Measurements from ENCODE around the gene UPK1B. TPM values are rescaled to one million over a fixed set of nuclear protein-coding genes. Genes with fewer than 3 reads are reported as not detected.
"Not testable (repeated sequence)": the region's sequence is repeated elsewhere in the genome, so short reads cannot be mapped to it uniquely, and the experiment has no call there.

The UPK1B gene
- total and polyA plus RNA-seq, 11 donors, result 20.4 TPM; not detected in 10

DNA sequence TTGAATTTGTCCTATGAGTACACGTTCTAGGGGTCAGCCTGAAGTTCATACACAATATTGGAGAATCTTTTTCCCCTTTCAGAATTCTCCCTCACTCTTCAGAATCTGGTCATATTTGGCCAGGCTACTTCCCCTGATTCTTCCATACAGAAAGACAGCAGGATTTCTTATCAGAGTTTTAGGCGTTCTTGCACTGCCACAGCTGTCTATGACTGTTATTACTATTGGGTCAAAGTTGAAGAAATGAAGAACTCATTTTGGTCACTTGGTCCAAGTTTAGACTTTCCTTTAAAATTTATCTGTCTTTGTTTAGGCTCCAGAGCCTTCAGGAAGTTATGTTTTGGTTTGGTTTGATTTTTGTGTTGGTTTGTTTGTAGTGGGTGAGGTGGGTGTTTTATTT is 15.4 kb upstream of the UPK1B start:
- 56 to 72% (median 60%) methylated on average over 2 of the region's 2 CpGs for WGBS, 4 donors
- no peaks in the 10 kb centered on the region for H3K27me3 ChIP-seq
- no peak for TF ChIP-seq POLR2A (IDR thresholded peaks at IDR 0.05)
- TF ChIP-seq, protein P1, sequence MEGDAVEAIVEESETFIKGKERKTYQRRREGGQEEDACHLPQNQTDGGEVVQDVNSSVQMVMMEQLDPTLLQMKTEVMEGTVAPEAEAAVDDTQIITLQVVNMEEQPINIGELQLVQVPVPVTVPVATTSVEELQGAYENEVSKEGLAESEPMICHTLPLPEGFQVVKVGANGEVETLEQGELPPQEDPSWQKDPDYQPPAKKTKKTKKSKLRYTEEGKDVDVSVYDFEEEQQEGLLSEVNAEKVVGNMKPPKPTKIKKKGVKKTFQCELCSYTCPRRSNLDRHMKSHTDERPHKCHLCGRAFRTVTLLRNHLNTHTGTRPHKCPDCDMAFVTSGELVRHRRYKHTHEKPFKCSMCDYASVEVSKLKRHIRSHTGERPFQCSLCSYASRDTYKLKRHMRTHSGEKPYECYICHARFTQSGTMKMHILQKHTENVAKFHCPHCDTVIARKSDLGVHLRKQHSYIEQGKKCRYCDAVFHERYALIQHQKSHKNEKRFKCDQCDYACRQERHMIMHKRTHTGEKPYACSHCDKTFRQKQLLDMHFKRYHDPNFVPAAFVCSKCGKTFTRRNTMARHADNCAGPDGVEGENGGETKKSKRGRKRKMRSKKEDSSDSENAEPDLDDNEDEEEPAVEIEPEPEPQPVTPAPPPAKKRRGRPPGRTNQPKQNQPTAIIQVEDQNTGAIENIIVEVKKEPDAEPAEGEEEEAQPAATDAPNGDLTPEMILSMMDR (IDR thresholded peaks at IDR 0.05), result no peak
- H3K4me3 ChIP-seq, result no peak overlapping the region
- no peak overlapping the region for H3K27ac ChIP-seq
- H3K9me3 ChIP-seq, result peaks cover 0 to 25% (median 14%) of the 10 kb centered on the region in 12 donors
- intact Hi-C loops (cut with DNase I), result no loop called here
- ATAC-seq (no peak), DNase-seq (no peak)
- H3K36me3 ChIP-seq, result no peaks in the 10 kb centered on the region
- H3K4me1 ChIP-seq, result no peaks in the 10 kb centered on the region

DNA sequence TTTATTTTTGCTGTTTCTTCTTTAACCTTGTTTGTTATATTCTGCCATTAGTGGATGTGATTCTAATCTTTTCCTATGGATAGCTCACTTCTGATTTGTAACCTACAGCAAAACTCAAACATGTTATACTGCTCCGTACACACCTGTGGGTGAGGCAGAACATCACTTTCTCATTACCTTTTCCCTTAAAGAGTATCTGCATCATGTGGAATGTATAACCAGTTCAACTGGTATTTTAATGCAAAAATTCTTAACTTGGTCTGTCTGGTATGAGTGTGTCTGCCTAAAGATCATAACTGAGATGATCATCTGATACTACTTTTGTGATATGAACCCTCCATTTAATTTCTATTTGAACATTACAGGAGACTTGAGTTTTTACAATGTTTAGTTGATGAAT is 13.0 kb upstream of the UPK1B start:
- TF ChIP-seq, protein P1 (IDR thresholded peaks at IDR 0.05), result no peak
- TF ChIP-seq POLR2A (IDR thresholded peaks at IDR 0.05), result no peak
- Histone ChIP-seq H3K36me3 (no peaks in the 10 kb centered on the region), H3K27ac (no peak overlapping the region), H3K27me3 (no peaks in the 10 kb centered on the region), H3K4me3 (no peak overlapping the region), H3K9me3 (peaks cover 0 to 8% (median 0%) of the 10 kb centered on the region in 12 donors), H3K4me1 (no peaks in the 10 kb centered on the region)
- DNase-seq, result no peak
- intact Hi-C loops (cut with DNase I), result no loop called here
- 49 to 98% (median 95%) methylated on average over 1 of the region's 1 CpG for WGBS, 4 donors
- no peak for ATAC-seq

DNA sequence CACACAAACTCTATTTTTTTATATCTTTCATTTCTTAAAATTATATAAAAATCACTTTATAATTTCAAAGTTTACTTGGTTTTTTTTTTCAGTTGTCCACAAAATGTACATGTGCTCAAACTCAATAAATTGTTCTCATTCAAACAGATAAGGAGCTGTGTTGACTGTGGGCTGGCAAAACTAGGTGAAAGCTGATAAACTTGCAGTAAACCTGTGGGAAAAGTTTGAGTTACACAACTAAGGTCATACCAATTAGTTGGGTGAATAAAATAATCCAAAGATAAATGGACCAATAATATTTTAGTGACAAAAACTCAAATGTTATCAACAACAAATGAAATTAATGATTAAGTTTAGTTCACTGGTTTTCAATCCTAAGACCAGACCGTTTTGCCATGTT is 12.6 kb upstream of the UPK1B start:
- Histone ChIP-seq H3K9me3 (peaks cover 0 to 8% (median 0%) of the 10 kb centered on the region in 12 donors), H3K27me3 (no peaks in the 10 kb centered on the region), H3K4me1 (no peaks in the 10 kb centered on the region), H3K36me3 (no peaks in the 10 kb centered on the region), H3K27ac (no peak overlapping the region), H3K4me3 (no peak overlapping the region)
- TF ChIP-seq, protein P1 (IDR thresholded peaks at IDR 0.05), result no peak
- TF ChIP-seq POLR2A (IDR thresholded peaks at IDR 0.05), result no peak
- DNase-seq (no peak), ATAC-seq (no peak)
- intact Hi-C loops (cut with DNase I), result no loop called here
- 48 to 67% (median 56%) methylated on average over 1 of the region's 1 CpG for WGBS, 4 donors

DNA sequence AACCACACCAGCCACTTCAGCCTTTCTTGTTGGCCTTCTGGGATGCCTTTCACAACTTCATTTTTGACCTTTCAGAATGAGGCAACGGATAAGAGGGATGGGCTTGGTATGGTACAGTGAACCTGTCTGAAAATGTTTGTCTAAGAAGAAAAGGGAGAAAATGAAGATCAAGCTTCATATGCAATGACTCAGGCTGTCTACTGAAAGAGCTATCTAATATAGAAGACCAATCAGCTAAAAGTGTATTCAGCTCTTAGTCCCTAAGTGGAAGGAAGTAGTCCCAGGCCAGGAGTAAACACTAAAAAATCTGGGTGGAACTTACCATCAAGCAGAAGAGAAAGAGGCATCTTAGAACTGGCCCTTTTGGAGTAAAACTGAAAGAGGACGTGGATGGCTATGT is 12.2 kb upstream of the UPK1B start:
- no peak overlapping the region for H3K27ac ChIP-seq
- H3K36me3 ChIP-seq, result no peaks in the 10 kb centered on the region
- ATAC-seq, result no peak
- no peak for DNase-seq
- intact Hi-C loops (cut with DNase I), result no loop called here
- 71 to 85% (median 81%) methylated on average over 2 of the region's 2 CpGs for WGBS, 4 donors
- no peaks in the 10 kb centered on the region for H3K4me1 ChIP-seq
- peaks cover 0 to 8% (median 0%) of the 10 kb centered on the region in 12 donors for H3K9me3 ChIP-seq
- no peaks in the 10 kb centered on the region for H3K27me3 ChIP-seq
- no peak overlapping the region for H3K4me3 ChIP-seq
- TF ChIP-seq, protein P1 (IDR thresholded peaks at IDR 0.05), result no peak
- TF ChIP-seq POLR2A (IDR thresholded peaks at IDR 0.05), result no peak

DNA sequence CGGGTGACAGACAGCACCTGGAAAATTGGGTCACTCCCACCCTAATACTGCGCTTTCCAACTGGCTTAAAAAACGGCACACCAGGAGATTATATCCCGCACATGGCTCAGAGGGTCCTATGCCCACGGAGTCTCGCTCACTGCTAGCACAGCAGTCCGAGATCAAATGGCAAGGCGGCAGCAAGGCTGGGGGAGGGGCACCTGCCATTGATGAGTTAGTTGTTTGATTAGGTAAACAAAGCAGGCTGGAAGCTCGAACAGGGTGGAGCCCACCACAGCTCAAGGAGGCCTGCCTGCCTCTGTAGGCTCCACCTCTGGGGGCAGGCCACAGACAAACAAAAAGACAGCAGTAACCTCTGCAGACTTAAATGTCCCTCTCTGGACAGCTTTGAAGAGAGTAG is 8.7 kb upstream of the UPK1B start:
- 80 to 93% (median 88%) methylated on average over 9 of the region's 9 CpGs for WGBS, 4 donors
- intact Hi-C loops (cut with DNase I); DNase-seq; H3K27me3 ChIP-seq; H3K36me3 ChIP-seq; H3K4me1 ChIP-seq; H3K27ac ChIP-seq; ATAC-seq; H3K4me3 ChIP-seq; H3K9me3 ChIP-seq: not testable (repeated sequence)

Data from heart left ventricle (tissue), 16 donors.